GM23338 (cell line): Measurements from ENCODE around the gene HSPA1A. TPM values are rescaled to one million over a fixed set of nuclear protein-coding genes. Genes with fewer than 3 reads are reported as not detected.
A peak's percentile ranks its signal among the peaks of the same experiment; 100 is the strongest.

Source experiments
- ATAC-seq: fragments of 200-7000 bp; cut with Tn5 transposase; 3 replicates; pipeline ENCODE4 v1.9.1; 2020
- DNase-seq: peaks from one replicate; pipeline ENCODE4 v3.0.0-alpha.2; 2015; ENCODE audit warnings: low spot score
- H2AFZ ChIP-seq: fragments of 200-600 bp; sonication (generic); 2 replicates; pipeline ENCODE4 v1.8.0; 2016; ENCODE audit warnings: antibody characterized with exemption, mild to moderate bottlenecking, moderate library complexity
- H3F3A ChIP-seq: fragments of 200-600 bp; sonication (generic); replicated peaks from 2 replicates; pipeline ENCODE4 v1.8.0; 2017; ENCODE audit warnings: antibody characterized with exemption, mixed run types, low read depth
- H3K27ac ChIP-seq: fragments of 200-600 bp; sonication (generic); 2 replicates; pipeline ENCODE4 v1.6.1; 2016; ENCODE audit warnings: low read depth
- H3K27me3 ChIP-seq: fragments of 200-600 bp; sonication (generic); 2 replicates; pipeline ENCODE4 v1.8.0; 2016; ENCODE audit warnings: mild to moderate bottlenecking, mixed run types, moderate library complexity; ENCODE audit not compliant: insufficient read depth
- H3K36me3 ChIP-seq: fragments of 200-600 bp; sonication (generic); 2 replicates; pipeline ENCODE4 v1.8.0; 2016; ENCODE audit warnings: mild to moderate bottlenecking; ENCODE audit not compliant: insufficient read depth
- H3K4me1 ChIP-seq: fragments of 200-600 bp; sonication (generic); 2 replicates; pipeline ENCODE4 v1.8.0; 2016; ENCODE audit warnings: mild to moderate bottlenecking, moderate library complexity; ENCODE audit not compliant: insufficient read depth
- H3K4me2 ChIP-seq: fragments of 200-600 bp; sonication (generic); 2 replicates; pipeline ENCODE4 v1.7.1; 2017; ENCODE audit warnings: mixed run types
- H3K4me3 ChIP-seq: fragments of 200-600 bp; sonication (generic); 2 replicates; pipeline ENCODE4 v1.6.1; 2016; ENCODE audit warnings: mixed run types
- H3K79me2 ChIP-seq: fragments of 200-600 bp; sonication (generic); replicated peaks from 2 replicates; pipeline ENCODE4 v1.8.0; 2017; ENCODE audit warnings: mild to moderate bottlenecking; ENCODE audit not compliant: insufficient read depth
- H3K9me2 ChIP-seq: fragments of 200-600 bp; sonication (generic); 2 replicates; pipeline ENCODE4 v1.8.0; 2017; ENCODE audit not compliant: insufficient read depth
- H4K20me1 ChIP-seq: fragments of 200-600 bp; sonication (generic); replicated peaks from 2 replicates; pipeline ENCODE4 v1.8.0; 2017; ENCODE audit warnings: mild to moderate bottlenecking; ENCODE audit not compliant: insufficient read depth
- H3K27ac Mint-ChIP-seq: 2 replicates; pipeline ENCODE4 v1.8.0; 2020; ENCODE audit warnings: inconsistent platforms, mild to moderate bottlenecking, moderate library complexity, mixed read lengths
- H3K27me3 Mint-ChIP-seq: 3 replicates; pipeline ENCODE4 v1.8.0; 2022; ENCODE audit warnings: low read depth, mild to moderate bottlenecking, moderate library complexity, mixed read lengths, inconsistent platforms; ENCODE audit not compliant: insufficient read depth, poor library complexity
- H3K36me3 Mint-ChIP-seq: 3 replicates; pipeline ENCODE4 v1.8.0; 2021; ENCODE audit warnings: low read depth, mild to moderate bottlenecking, inconsistent platforms, moderate library complexity, mixed read lengths
- H3K4me1 Mint-ChIP-seq: 3 replicates; pipeline ENCODE4 v1.8.0; 2020; ENCODE audit warnings: mild to moderate bottlenecking, inconsistent platforms, mixed read lengths
- H3K4me3 Mint-ChIP-seq: 3 replicates; pipeline ENCODE4 v1.8.0; 2021; ENCODE audit warnings: moderate library complexity, mild to moderate bottlenecking, inconsistent platforms, mixed read lengths
- H3K9me3 Mint-ChIP-seq: 3 replicates; pipeline ENCODE4 v1.8.0; 2020; ENCODE audit warnings: moderate library complexity, mild to moderate bottlenecking, inconsistent platforms, mixed read lengths
- CREB1 ChIP-seq: fragments of 250-450 bp; sonication (Bioruptor Pico); IDR thresholded peaks from 2 replicates; pipeline ENCODE4 v1.5.0; 2020; ENCODE audit warnings: low read depth, mild to moderate bottlenecking, moderate library complexity
- ETS1 ChIP-seq: IDR thresholded peaks from 2 replicates; pipeline ENCODE4 v1.6.1; 2016; ENCODE audit warnings: antibody characterized with exemption
- EZH2 ChIP-seq: fragments of 200-600 bp; sonication (generic); IDR thresholded peaks from one replicate; pipeline ENCODE4 v1.8.0; 2017; ENCODE audit warnings: antibody characterized with exemption, mild to moderate bottlenecking, low read depth; ENCODE audit not compliant: unreplicated experiment
- EZH2phosphoT487 ChIP-seq: fragments of 200-600 bp; sonication (generic); IDR thresholded peaks from one replicate; pipeline ENCODE4 v1.8.1; 2018; ENCODE audit warnings: antibody characterized with exemption; ENCODE audit not compliant: unreplicated experiment
- JUNB ChIP-seq: IDR thresholded peaks from one replicate; pipeline ENCODE4 v1.6.1; 2016; ENCODE audit warnings: antibody characterized with exemption; ENCODE audit not compliant: unreplicated experiment
- NANOG ChIP-seq: IDR thresholded peaks from 2 replicates; pipeline ENCODE4 v1.6.1; 2016; ENCODE audit warnings: antibody characterized with exemption, borderline replicate concordance
- POLR2AphosphoS5 ChIP-seq: IDR thresholded peaks from 2 replicates; pipeline ENCODE4 v1.6.1; 2016; ENCODE audit warnings: antibody characterized with exemption, low read depth
- STAT1 ChIP-seq: IDR thresholded peaks from one replicate; pipeline ENCODE4 v1.6.1; 2016; ENCODE audit warnings: antibody characterized with exemption; ENCODE audit not compliant: unreplicated experiment
- ZNF114 ChIP-seq: fragments of 250-450 bp; sonication (Bioruptor Pico); IDR thresholded peaks from 2 replicates; pipeline ENCODE4 v1.5.0; 2020; ENCODE audit warnings: mild to moderate bottlenecking, moderate library complexity
- ZNF331 ChIP-seq: fragments of 250-450 bp; sonication (Bioruptor Pico); IDR thresholded peaks from 2 replicates; pipeline ENCODE4 v1.5.0; 2020; ENCODE audit warnings: low read depth, mild to moderate bottlenecking, moderate library complexity
- polyA plus RNA-seq: library from polyadenylated mRNA; unstranded; fragments of >200 nt; fragmentation: Nextera tagmentation; extraction: Ambion mirVana; gene quantifications from 2 replicates; pipeline ENCODE4 v1.2.1, GENCODE V29; 2016
- total RNA-seq: library from RNA; depleted of rRNA; stranded (reverse); fragments of >200 nt; shearing (Covaris generic); gene quantifications from 2 replicates; pipeline ENCODE4 v1.2.3, GENCODE V29; 2014
- TF ChIP-seq, protein P1 (sequence below): fragments of 250-450 bp; sonication (Bioruptor Pico); IDR thresholded peaks from 2 replicates; pipeline ENCODE4 v1.5.0; 2020; ENCODE audit warnings: mild to moderate bottlenecking, moderate library complexity
- TF ChIP-seq, protein P2 (sequence below): IDR thresholded peaks from one replicate; pipeline ENCODE4 v1.6.1; 2018; ENCODE audit warnings: antibody characterized with exemption; ENCODE audit not compliant: unreplicated experiment

HSPA1A gene
- total and polyA plus RNA-seq, 2 experiments from 2014 or later = 36.1 to 57.1 TPM

- 0 out of 2 replicates have a peak overlapping the region, but pooled peaks have one; percentile 74 for H3K27ac ChIP-seq
- Mint-ChIP-seq H3K4me1 (peaks cover 6% of the 10 kb centered on the region), H3K4me3 (no peak overlapping the region; the same call in 2 of the 3 replicates), H3K27me3 (peaks cover 8% of the 10 kb centered on the region), H3K9me3 (no peaks in the 10 kb centered on the region), H3K36me3 (peaks cover 41% of the 10 kb centered on the region), H3K27ac (no peak overlapping the region)
- H3F3A ChIP-seq = peaks cover 31% of the 10 kb centered on the region
- H2AFZ ChIP-seq = no peak overlapping the region
- peaks cover 4% of the 10 kb centered on the region; the same call in 1 of the 2 replicates for H4K20me1 ChIP-seq
- H3K4me1 ChIP-seq = no peaks in the 10 kb centered on the region; the same call in 1 of the 2 replicates
- H3K4me2 ChIP-seq = no peak overlapping the region
- H3K36me3 ChIP-seq = peaks cover 8% of the 10 kb centered on the region; the same call in 1 of the 2 replicates
- ATAC-seq (no peak), DNase-seq (no peak)
- peaks cover 28% of the 10 kb centered on the region for H3K79me2 ChIP-seq
- no peak overlapping the region for H3K4me3 ChIP-seq
- no peaks in the 10 kb centered on the region for H3K27me3 ChIP-seq
- no peaks in the 10 kb centered on the region for H3K9me2 ChIP-seq
- no peak for TF ChIP-seq EZH2
- TF ChIP-seq POLR2AphosphoS5 = 0 out of 2 replicates have a peak, but pooled peaks have one; percentile 6
- no peak for TF ChIP-seq NANOG
These were observed 18.4 kb upstream of the HSPA1A start for GRCh38 chr6:31796993-31797385.

GRCh38 chr6:31797588-31797987, 17.8 kb upstream of the HSPA1A start:
- H3K4me3 Mint-ChIP-seq = no peak overlapping the region; the same call in 2 of the 3 replicates
- H3K36me3 ChIP-seq = peaks cover 8% of the 10 kb centered on the region; the same call in 1 of the 2 replicates
- no peaks in the 10 kb centered on the region for H3K9me3 Mint-ChIP-seq
- peaks cover 30% of the 10 kb centered on the region for H3F3A ChIP-seq
- no peak overlapping the region for H3K4me3 ChIP-seq
- H3K4me2 ChIP-seq = no peak overlapping the region
- H3K36me3 Mint-ChIP-seq = peaks cover 39% of the 10 kb centered on the region
- no peak overlapping the region for H2AFZ ChIP-seq
- no peaks in the 10 kb centered on the region for H3K27me3 ChIP-seq
- H3K27me3 Mint-ChIP-seq = peaks cover 8% of the 10 kb centered on the region
- H3K9me2 ChIP-seq = no peaks in the 10 kb centered on the region
- peaks cover 6% of the 10 kb centered on the region for H3K4me1 Mint-ChIP-seq
- no peak overlapping the region for H3K27ac Mint-ChIP-seq
- DNase-seq = no peak
- H3K79me2 ChIP-seq = peaks cover 28% of the 10 kb centered on the region
- no peak overlapping the region for H3K27ac ChIP-seq
- ATAC-seq = no peak
- H3K4me1 ChIP-seq = no peaks in the 10 kb centered on the region; the same call in 1 of the 2 replicates
- peaks cover 4% of the 10 kb centered on the region; the same call in 1 of the 2 replicates for H4K20me1 ChIP-seq
- no peak for TF ChIP-seq NANOG
- no peak for TF ChIP-seq ZNF331 (CRISPR knock-in tag)
- no peak for TF ChIP-seq POLR2AphosphoS5
- no peak for TF ChIP-seq ETS1
- TF ChIP-seq ZNF114 (CRISPR knock-in tag) = no peak
- TF ChIP-seq EZH2 = no peak
- TF ChIP-seq, protein P1, sequence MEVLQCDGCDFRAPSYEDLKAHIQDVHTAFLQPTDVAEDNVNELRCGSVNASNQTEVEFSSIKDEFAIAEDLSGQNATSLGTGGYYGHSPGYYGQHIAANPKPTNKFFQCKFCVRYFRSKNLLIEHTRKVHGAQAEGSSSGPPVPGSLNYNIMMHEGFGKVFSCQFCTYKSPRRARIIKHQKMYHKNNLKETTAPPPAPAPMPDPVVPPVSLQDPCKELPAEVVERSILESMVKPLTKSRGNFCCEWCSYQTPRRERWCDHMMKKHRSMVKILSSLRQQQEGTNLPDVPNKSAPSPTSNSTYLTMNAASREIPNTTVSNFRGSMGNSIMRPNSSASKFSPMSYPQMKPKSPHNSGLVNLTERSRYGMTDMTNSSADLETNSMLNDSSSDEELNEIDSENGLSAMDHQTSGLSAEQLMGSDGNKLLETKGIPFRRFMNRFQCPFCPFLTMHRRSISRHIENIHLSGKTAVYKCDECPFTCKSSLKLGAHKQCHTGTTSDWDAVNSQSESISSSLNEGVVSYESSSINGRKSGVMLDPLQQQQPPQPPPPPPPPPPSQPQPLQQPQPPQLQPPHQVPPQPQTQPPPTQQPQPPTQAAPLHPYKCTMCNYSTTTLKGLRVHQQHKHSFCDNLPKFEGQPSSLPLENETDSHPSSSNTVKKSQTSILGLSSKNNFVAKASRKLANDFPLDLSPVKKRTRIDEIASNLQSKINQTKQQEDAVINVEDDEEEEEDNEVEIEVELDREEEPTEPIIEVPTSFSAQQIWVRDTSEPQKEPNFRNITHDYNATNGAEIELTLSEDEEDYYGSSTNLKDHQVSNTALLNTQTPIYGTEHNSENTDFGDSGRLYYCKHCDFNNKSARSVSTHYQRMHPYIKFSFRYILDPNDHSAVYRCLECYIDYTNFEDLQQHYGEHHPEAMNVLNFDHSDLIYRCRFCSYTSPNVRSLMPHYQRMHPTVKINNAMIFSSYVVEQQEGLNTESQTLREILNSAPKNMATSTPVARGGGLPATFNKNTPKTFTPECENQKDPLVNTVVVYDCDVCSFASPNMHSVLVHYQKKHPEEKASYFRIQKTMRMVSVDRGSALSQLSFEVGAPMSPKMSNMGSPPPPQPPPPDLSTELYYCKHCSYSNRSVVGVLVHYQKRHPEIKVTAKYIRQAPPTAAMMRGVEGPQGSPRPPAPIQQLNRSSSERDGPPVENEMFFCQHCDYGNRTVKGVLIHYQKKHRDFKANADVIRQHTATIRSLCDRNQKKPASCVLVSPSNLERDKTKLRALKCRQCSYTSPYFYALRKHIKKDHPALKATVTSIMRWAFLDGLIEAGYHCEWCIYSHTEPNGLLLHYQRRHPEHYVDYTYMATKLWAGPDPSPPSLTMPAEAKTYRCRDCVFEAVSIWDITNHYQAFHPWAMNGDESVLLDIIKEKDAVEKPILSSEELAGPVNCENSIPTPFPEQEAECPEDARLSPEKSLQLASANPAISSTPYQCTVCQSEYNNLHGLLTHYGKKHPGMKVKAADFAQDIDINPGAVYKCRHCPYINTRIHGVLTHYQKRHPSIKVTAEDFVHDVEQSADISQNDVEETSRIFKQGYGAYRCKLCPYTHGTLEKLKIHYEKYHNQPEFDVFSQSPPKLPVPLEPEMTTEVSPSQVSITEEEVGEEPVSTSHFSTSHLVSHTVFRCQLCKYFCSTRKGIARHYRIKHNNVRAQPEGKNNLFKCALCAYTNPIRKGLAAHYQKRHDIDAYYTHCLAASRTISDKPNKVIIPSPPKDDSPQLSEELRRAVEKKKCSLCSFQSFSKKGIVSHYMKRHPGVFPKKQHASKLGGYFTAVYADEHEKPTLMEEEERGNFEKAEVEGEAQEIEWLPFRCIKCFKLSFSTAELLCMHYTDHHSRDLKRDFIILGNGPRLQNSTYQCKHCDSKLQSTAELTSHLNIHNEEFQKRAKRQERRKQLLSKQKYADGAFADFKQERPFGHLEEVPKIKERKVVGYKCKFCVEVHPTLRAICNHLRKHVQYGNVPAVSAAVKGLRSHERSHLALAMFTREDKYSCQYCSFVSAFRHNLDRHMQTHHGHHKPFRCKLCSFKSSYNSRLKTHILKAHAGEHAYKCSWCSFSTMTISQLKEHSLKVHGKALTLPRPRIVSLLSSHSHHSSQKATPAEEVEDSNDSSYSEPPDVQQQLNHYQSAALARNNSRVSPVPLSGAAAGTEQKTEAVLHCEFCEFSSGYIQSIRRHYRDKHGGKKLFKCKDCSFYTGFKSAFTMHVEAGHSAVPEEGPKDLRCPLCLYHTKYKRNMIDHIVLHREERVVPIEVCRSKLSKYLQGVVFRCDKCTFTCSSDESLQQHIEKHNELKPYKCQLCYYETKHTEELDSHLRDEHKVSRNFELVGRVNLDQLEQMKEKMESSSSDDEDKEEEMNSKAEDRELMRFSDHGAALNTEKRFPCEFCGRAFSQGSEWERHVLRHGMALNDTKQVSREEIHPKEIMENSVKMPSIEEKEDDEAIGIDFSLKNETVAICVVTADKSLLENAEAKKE (CRISPR knock-in tag) = no peak
- TF ChIP-seq JUNB = no peak
- no peak for TF ChIP-seq STAT1
- no peak for TF ChIP-seq CREB1 (CRISPR knock-in tag)
- no peak for TF ChIP-seq EZH2phosphoT487
- TF ChIP-seq, protein P2, sequence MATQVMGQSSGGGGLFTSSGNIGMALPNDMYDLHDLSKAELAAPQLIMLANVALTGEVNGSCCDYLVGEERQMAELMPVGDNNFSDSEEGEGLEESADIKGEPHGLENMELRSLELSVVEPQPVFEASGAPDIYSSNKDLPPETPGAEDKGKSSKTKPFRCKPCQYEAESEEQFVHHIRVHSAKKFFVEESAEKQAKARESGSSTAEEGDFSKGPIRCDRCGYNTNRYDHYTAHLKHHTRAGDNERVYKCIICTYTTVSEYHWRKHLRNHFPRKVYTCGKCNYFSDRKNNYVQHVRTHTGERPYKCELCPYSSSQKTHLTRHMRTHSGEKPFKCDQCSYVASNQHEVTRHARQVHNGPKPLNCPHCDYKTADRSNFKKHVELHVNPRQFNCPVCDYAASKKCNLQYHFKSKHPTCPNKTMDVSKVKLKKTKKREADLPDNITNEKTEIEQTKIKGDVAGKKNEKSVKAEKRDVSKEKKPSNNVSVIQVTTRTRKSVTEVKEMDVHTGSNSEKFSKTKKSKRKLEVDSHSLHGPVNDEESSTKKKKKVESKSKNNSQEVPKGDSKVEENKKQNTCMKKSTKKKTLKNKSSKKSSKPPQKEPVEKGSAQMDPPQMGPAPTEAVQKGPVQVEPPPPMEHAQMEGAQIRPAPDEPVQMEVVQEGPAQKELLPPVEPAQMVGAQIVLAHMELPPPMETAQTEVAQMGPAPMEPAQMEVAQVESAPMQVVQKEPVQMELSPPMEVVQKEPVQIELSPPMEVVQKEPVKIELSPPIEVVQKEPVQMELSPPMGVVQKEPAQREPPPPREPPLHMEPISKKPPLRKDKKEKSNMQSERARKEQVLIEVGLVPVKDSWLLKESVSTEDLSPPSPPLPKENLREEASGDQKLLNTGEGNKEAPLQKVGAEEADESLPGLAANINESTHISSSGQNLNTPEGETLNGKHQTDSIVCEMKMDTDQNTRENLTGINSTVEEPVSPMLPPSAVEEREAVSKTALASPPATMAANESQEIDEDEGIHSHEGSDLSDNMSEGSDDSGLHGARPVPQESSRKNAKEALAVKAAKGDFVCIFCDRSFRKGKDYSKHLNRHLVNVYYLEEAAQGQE = no peak
